GM12891 (cell line): ENCODE data around the gene ARL4D.

Experiments
- DNase-seq: peaks from one replicate; pipeline ENCODE4 v3.0.0; 2011; ENCODE audit warnings: low spot score; ENCODE audit not compliant: insufficient read length
- FAIRE-seq: peaks from 2 replicates; lab custom pipeline; 2011; peaks lifted over from hg19 to GRCh38; lab: Jason Lieb, UNC
- PAX5 ChIP-seq: IDR thresholded peaks from 2 replicates; pipeline ENCODE4 v1.6.1; 2011; ENCODE audit warnings: low read length, moderate library complexity, mild to moderate bottlenecking; ENCODE audit not compliant: insufficient read depth, severe bottlenecking
- POLR2A ChIP-seq: IDR thresholded peaks from 2 replicates; pipeline ENCODE4 v1.6.1; 2011; ENCODE audit warnings: low read depth, low read length, control low read depth
- POLR2AphosphoS5 ChIP-seq: IDR thresholded peaks from 2 replicates; pipeline ENCODE4 v1.6.1; 2011; ENCODE audit warnings: low read depth, low read length, control low read depth
- POU2F2 ChIP-seq: IDR thresholded peaks from 2 replicates; pipeline ENCODE4 v1.6.1; 2011; ENCODE audit warnings: low read depth, mild to moderate bottlenecking, control low read depth, low read length, moderate library complexity
- SPI1 ChIP-seq: IDR thresholded peaks from 2 replicates; pipeline ENCODE4 v1.6.1; 2011; ENCODE audit warnings: low read depth, low read length, control low read depth
- TAF1 ChIP-seq: IDR thresholded peaks from 2 replicates; pipeline ENCODE4 v1.6.1; 2011; ENCODE audit warnings: low read depth, low read length, control low read depth

Gene ARL4D

DNA sequence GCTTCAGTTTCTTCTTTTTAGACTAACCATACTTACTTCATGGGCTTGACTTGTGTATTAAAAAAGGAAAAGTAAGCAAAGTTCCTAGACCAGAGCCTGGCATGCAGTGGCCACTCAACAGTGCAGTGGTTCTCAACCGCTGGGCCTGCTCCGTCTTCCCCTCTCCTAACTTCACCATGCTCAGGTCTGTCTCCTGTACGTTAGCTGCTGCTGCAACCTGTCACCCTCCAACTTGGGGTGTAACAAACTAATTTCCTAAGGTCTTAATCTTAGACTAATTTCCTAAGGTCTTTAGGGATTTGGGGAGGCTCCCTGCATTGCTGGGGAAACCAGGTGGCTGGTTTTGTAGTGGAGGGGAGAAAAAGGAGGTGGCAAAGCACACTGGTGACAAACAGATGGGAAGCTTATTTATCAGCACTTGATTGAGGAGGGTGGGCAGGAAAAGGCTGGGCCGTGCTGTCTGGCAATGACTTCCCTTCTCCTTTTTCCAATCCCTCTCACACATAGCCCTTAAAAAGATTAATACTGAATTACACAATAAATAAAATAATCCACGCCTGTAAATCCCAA lies 2.2 kb upstream of the ARL4D start:
- FAIRE-seq (no peak), DNase-seq (no peak)
- TF ChIP-seq SPI1, result no peak
- no peak for TF ChIP-seq PAX5
- no peak for TF ChIP-seq POLR2A
- TF ChIP-seq POLR2AphosphoS5, result no peak
- TF ChIP-seq POU2F2, result no peak
- TF ChIP-seq TAF1, result no peak

DNA sequence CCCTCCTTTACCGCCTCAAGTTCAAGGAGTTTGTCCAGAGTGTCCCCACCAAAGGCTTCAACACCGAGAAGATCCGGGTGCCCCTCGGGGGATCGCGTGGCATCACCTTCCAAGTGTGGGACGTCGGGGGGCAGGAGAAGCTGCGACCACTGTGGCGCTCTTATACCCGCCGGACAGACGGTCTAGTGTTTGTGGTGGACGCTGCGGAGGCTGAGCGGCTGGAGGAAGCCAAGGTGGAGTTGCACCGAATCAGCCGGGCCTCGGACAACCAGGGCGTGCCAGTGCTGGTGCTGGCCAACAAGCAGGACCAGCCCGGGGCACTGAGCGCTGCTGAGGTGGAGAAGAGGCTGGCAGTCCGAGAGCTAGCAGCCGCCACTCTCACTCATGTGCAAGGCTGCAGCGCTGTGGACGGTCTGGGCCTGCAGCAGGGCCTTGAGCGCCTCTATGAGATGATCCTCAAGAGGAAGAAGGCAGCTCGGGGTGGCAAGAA lies 1.1 kb downstream of the ARL4D start:
- FAIRE-seq (no peak), DNase-seq (no peak)
- no peak for TF ChIP-seq POLR2AphosphoS5

DNA sequence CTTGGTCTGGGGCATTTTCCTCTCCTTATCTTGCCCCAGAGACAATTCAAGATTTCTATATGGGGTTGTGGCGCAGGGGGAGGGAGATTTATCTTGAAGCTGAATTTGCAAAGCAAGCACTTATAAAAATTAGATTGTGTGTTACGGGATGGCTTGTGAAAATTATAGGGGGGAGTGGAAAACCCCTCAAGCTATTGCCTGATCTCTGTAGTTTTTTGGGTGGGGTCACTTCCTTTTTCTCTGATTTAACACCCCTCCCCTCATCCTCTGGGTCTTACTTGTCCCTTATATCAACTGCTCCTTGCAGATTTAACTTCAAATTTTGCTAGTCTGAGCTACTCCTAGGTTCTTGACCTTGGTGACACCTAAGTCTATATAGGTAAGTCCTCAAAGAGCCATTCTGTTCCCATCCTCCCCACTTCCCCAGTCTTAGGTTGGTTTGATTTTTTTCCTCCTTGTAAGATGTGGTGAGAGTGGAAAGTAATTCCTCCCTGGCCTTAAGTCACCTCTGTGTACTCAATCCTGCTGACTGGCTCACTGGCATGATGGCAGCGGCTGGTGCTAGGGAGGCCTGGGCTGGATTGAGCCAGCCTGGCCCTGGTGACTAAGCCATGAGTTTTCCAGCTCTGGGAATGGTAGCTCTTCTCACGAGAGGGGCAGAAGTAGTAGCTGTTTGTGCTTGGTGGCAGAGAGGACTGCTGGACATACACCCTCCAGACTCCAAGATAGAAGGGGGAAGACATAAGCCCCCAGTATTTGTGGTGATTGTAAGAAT lies 2.3 kb downstream of the ARL4D start:
- TF ChIP-seq PAX5 (no peak), SPI1 (peak; percentile 23; the same call in 1 of the 2 replicates), POU2F2 (no peak), TAF1 (no peak), POLR2A (no peak)
- FAIRE-seq (no peak), DNase-seq (no peak)

DNA sequence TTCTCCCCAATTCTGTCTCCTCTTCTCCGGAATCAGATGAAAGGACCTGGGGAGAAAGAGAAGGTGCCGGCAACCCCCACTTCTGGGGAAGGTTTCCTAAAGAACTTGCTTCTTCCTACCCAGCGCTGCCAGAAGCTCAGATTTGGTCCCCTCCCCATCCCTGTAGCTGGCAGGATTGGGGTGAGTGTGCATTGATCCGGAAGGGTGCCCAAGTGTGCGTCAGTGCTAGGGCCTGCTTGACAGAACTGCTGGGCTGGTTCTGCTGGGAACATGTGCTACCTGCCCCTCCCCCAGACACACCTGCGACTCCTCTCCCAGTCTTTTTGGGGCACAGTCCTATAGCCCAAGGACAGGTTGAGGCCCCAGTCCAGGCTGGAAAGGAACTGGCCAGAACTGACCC lies 3.3 kb downstream of the ARL4D start:
- DNase-seq (no peak), FAIRE-seq (no peak)

DNA sequence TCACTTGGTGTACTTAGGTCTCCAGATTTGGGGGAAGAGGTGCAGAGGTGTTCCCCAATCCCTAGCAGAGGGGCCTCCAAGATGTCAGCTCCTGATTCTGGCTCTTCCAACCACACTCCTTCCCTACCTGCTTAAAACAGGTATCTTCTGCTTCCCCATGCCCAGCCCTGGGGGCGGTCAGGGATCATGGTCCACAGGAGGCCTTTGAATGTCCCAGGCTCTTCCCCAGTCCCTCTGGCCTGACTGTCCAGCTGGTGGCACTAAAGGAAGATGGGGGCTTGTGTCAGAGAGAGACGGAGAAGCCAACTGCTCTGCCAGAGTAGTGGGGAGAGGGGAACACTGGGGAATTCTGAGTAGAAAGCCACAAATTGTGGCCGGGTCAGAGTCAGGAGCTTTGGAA lies 3.8 kb downstream of the ARL4D start:
- no peak for DNase-seq
- TF ChIP-seq POU2F2 (no peak), TAF1 (no peak), SPI1 (no peak), POLR2AphosphoS5 (no peak), PAX5 (no peak)
- FAIRE-seq, result no peak

More for the DNA sequence above, 3.3 kb downstream of the ARL4D start:
- TF ChIP-seq TAF1, result no peak
- TF ChIP-seq SPI1, result no peak
- TF ChIP-seq POLR2AphosphoS5, result no peak
- TF ChIP-seq POU2F2, result no peak
- TF ChIP-seq POLR2A, result no peak
- no peak for TF ChIP-seq PAX5

DNA sequence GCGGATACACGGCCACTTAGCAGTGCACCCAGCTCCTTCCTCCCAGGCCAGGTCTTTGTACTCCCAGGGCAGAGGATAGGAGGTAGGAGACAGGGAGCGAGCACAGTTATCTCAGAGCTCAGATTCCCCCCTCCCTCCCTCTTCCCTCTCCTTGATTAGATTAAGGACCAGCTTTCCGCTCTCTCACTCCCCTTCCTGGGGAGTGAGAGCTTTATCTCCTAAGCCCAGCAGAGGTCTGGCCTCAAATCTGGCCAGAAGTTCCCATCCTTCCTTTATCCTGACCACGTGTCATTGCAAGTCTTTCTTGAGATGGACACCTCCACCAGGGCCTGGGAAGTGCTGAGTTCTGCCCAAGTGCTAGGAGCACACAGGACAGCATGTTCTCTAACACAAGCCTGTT lies 5.1 kb downstream of the ARL4D start:
- TF ChIP-seq POLR2A, result no peak
- TF ChIP-seq POLR2AphosphoS5, result no peak
- TF ChIP-seq SPI1, result no peak
- no peak for TF ChIP-seq TAF1
- TF ChIP-seq POU2F2, result no peak
- TF ChIP-seq PAX5, result no peak
- FAIRE-seq (no peak), DNase-seq (no peak)

DNA sequence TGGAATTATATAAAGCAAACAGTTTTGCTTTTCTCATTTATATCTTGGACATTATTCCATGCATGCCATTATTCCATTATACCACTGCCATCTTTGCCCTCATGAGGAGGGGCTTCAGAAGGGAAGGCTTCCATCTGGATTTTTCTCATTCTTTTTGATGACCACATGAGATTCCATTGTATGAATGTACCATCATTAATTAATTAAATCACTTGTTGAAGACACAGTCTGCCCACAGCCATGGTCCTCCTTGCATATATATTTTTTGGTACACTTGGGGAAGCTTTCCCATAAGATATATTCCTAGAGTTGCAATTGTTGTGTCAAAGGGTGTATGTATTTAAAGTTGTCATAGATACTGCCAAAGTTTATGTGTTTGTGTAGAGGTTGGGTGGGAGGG lies 7.1 kb downstream of the ARL4D start:
- DNase-seq (no peak), FAIRE-seq (no peak)
- TF ChIP-seq POLR2AphosphoS5 (no peak), TAF1 (no peak), SPI1 (no peak), POLR2A (no peak), POU2F2 (no peak), PAX5 (no peak)

DNA sequence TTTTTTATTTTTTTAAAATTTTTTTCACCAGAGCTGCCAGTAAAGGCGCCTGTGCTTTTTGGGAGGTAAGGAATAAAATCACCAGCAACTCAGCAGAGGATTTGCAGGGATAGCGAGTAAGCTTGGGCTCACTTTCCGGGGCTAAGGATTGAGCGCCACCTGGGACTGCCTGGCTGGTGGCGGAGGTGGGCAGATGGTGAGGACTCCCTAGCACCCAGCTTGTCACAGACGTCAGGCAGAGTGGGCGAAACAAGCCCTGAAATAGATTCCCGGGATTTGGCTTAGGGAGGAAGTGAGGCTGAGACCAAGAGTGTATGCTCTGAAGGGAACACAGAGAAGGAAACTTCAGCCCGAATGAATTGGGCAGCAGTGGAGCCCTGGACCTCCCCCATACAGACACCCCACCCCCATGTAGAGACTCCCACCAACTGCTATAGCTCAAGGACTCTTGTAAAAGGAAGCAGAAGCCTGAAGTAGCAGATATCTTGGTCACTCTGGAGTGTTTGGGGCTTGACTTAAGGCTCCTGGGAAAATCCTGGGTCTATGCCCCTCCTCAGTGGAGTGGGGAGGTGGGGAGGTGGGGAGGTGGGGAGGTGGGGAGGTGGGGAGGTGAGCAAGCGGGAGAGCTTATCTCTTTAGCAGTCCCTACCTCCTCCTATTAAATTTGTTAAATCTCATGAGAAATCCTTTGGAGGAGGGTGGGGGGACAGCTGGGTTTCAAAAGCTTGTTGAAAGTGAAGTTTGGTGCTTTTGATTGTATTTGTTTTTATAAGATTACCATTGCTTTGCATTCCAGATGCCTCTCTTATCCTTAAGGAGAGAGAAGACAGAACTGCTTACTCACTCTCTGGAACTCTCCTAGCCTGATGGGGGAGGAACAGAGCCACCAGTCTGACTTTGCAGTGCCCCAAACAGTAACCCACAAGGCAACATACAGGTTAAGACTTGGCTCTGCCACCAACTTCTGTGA lies 8.2 kb downstream of the ARL4D start:
- no peak for TF ChIP-seq POU2F2
- no peak for TF ChIP-seq TAF1
- no peak for TF ChIP-seq POLR2AphosphoS5
- TF ChIP-seq POLR2A, result no peak
- TF ChIP-seq PAX5, result no peak
- no peak for TF ChIP-seq SPI1
- DNase-seq, result no peak
- no peak for FAIRE-seq

DNA sequence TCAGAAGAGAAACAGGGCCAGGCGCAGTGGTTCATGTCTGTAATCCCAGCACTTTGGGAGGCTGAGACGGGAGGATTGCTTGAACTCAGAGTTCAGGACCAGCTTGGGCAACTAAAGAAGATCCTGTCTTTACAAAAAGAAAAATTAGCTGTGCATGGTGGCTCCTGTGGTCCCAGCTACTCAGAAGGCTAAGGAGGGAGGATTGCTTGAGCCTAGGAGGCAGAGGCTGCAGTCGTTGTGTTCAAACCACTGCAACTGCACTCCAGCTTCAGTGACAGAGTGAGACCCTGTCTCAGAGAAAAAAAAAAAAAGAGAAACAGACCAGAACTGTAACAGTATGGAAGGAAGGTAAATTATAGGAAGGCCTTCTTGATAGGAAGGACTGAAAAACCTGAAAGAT lies 10.3 kb downstream of the ARL4D start:
- FAIRE-seq (no peak), DNase-seq (no peak)
- TF ChIP-seq POU2F2 (no peak), TAF1 (no peak), PAX5 (no peak), POLR2A (no peak), POLR2AphosphoS5 (no peak), SPI1 (no peak)
